HG03432 (cell line): ENCODE data around the gene KRTAP6-1.

Source experiments
- ATAC-seq: cut with Tn5 transposase; IDR thresholded peaks from one replicate; pipeline ENCODE4 v1.9.1; 2021; ENCODE audit warnings: mild to moderate bottlenecking, moderate library complexity; ENCODE audit not compliant: unreplicated experiment

KRTAP6-1 gene

GRCh38 chr21:30579346-30579745, 34.4 kb downstream of the KRTAP6-1 start:
- no peak for ATAC-seq

DNA sequence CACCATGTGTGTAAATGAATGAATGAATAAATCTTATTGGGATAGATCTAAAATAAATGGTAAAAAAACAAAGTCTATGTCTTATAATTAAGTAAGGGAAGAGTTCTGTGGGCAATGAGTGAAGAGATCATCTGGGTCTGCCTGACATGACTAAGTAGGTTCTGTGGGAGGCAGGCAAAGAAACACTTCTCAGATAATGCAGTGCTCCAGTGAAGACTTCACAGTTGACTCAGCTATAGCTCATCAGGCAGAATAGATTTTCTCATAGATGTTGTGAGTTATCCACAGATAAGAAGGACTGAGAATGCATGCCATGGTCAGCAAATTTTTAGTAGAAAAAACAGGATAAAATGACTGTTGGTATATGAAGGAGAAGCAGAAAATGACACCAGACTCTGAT, 36.0 kb downstream of the KRTAP6-1 start:
- no peak for ATAC-seq

GRCh38 chr21:30567617-30568016, 46.1 kb downstream of the KRTAP6-1 start:
- ATAC-seq: no peak

DNA sequence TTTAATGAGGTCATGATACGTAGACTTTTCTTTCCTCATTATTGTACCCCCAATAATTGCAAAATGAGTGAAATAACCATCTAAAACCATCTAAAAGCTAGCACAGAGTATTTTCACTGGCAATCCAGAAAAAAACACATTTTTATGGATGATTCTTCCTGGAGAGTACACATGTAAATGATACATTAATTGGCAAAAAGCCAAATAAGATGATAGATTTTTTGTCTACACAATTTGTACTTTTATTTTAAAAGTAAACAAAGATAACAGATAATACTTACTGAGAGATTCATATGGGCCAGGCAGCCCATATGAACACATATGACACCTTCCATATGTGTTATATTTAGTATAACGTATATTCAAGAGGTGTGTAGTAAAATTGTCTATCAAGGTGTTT, 50.1 kb downstream of the KRTAP6-1 start:
- no peak for ATAC-seq
